PC-9 (cell line): ENCODE data around the gene ZFP3.

Source experiments
- EZH2 ChIP-seq: fragments of 200-600 bp; sonication (generic); IDR thresholded peaks from 2 replicates; pipeline ENCODE4 v1.8.0; 2017; ENCODE audit warnings: antibody characterized with exemption, low read depth
- TF ChIP-seq, protein P1 (sequence below): fragments of 200-600 bp; sonication (generic); conservative IDR thresholded peaks from 2 replicates; pipeline ENCODE4 v1.6.1; 2017; ENCODE audit warnings: mixed run types, antibody characterized with exemption, mild to moderate bottlenecking, moderate library complexity

DNA sequence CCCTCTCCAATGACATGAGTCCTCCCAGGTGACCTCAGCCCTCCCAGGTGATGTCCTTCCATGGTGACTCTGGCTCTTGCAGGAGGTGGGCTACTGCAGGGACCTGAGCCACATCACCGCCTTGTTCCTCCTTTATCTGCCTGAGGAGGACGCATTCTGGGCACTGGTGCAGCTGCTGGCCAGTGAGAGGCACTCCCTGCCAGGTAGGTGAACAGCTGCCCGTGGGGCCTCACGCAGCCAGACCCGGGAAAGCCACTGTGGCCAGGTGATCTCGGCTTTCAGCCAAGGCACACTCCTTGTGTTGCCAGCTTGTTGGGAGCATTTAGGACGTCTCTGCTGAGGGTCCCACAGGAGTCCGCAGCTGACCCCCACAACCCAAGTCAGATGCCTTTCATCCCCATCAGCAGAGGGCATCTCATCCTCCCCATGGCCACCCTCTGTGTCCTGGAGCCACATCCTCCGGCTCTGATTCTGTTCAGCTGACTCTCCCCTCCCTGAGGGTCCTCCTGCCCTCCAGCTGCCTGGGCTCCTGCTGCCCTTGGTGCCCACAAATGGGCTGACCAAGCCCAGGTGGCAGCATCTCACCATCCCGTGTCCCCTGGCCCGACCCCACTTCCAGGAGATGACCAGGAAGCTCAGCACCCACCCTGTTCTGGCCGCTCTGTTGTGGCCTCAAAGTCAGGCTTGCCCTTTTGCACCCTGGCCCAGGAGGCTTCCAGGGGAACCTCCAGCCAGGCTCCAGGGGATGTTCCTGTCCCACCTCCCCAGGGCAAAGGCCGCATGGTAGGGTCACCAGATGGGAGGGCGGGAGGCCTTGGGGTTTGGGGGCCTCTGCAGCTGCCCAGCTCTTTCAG lies 57.7 kb downstream of the ZFP3 start:
- TF ChIP-seq, protein P1, sequence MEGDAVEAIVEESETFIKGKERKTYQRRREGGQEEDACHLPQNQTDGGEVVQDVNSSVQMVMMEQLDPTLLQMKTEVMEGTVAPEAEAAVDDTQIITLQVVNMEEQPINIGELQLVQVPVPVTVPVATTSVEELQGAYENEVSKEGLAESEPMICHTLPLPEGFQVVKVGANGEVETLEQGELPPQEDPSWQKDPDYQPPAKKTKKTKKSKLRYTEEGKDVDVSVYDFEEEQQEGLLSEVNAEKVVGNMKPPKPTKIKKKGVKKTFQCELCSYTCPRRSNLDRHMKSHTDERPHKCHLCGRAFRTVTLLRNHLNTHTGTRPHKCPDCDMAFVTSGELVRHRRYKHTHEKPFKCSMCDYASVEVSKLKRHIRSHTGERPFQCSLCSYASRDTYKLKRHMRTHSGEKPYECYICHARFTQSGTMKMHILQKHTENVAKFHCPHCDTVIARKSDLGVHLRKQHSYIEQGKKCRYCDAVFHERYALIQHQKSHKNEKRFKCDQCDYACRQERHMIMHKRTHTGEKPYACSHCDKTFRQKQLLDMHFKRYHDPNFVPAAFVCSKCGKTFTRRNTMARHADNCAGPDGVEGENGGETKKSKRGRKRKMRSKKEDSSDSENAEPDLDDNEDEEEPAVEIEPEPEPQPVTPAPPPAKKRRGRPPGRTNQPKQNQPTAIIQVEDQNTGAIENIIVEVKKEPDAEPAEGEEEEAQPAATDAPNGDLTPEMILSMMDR: no peak
- no peak for TF ChIP-seq EZH2
